ENCODE data around the gene IKBKE. TPM values are rescaled to one million over a fixed set of nuclear protein-coding genes. Genes with fewer than 3 reads are reported as not detected.

IKBKE gene
- total RNA-seq, 1 donor from 2014 or later = 7.5 TPM

GRCh38 chr1:206508130-206508889 lies 38.0 kb downstream of the IKBKE start:
- Mint-ChIP-seq H3K4me3 (ENCODE audit: unreplicated experiment) (peak overlapping the region; percentile 48), H3K27me3 (ENCODE audit: unreplicated experiment) (peaks cover 52% of the 10 kb centered on the region), H3K27ac (ENCODE audit: unreplicated experiment) (no peak overlapping the region), H3K4me1 (ENCODE audit: unreplicated experiment) (peaks cover 18% of the 10 kb centered on the region), H3K9me3 (ENCODE audit: unreplicated experiment) (no peaks in the 10 kb centered on the region), H3K36me3 (ENCODE audit: unreplicated experiment) (no peaks in the 10 kb centered on the region)
- no peak for TF ChIP-seq CTCF (IDR thresholded peaks at IDR 0.05)
- no peak for DNase-seq (ENCODE audit: extremely low spot score, unreplicated experiment)

DNA sequence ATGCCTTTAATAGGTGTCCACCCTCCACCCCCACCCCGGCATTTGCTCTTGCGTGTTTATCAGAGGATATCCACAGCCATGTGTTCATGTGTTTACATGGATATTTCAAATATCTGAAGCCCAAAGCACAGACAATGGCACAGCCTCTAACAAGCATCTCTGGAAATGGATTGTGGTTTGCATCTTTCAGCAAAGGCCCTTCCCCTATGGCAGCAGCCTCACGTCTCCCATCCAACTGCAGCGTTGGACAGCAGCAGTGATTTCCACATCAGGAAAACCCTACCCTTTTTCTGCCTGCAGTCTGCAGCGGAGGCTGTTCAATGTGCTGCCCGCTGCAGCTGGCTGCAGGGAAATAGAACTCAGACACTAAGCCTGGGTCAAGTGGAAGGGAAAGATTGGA lies 38.7 kb downstream of the IKBKE start:
- Mint-ChIP-seq H3K4me1 (ENCODE audit: unreplicated experiment) (peaks cover 23% of the 10 kb centered on the region), H3K9me3 (ENCODE audit: unreplicated experiment) (no peaks in the 10 kb centered on the region), H3K4me3 (ENCODE audit: unreplicated experiment) (peak overlapping the region; percentile 48), H3K36me3 (ENCODE audit: unreplicated experiment) (no peaks in the 10 kb centered on the region), H3K27ac (ENCODE audit: unreplicated experiment) (no peak overlapping the region), H3K27me3 (ENCODE audit: unreplicated experiment) (peaks cover 57% of the 10 kb centered on the region)
- no peak for DNase-seq (ENCODE audit: extremely low spot score, unreplicated experiment)
- TF ChIP-seq CTCF (IDR thresholded peaks at IDR 0.05) = no peak

DNA sequence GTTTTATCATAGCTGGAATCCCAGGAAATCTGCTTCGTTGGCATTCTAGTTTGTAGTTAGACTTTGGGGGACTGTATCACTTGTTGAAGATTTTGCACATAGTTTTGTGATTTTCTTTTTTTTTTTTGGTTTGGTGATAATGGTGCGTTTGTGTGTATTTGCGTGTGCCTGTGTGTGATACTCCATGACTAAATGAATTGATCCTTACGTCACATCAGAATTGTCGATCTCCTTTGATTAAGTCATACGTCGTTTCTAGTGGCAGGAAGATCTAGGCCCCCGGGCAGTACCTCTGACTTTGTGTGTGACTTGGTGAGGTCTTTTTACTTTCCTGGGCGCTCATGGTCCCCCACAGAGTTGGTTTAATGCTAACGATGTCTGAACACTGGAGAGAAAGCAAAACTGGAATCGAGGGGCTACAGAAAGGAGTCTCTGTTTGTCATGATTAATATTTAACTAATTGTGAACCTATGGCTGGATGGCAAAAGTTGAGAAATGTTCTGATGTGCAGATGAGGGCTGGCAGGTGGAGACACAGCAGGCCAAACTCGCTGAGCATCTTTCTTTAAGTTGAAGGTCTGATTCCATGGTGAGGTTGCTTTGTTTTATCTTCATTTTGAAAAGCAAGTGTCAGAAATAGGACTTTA lies 39.5 kb downstream of the IKBKE start:
- no peaks in the 10 kb centered on the region for H3K9me3 Mint-ChIP-seq (ENCODE audit: unreplicated experiment)
- TF ChIP-seq CTCF (IDR thresholded peaks at IDR 0.05) = no peak
- H3K36me3 Mint-ChIP-seq (ENCODE audit: unreplicated experiment) = no peaks in the 10 kb centered on the region
- peaks cover 17% of the 10 kb centered on the region for H3K4me1 Mint-ChIP-seq (ENCODE audit: unreplicated experiment)
- H3K4me3 Mint-ChIP-seq (ENCODE audit: unreplicated experiment) = no peak overlapping the region
- H3K27ac Mint-ChIP-seq (ENCODE audit: unreplicated experiment) = no peak overlapping the region
- no peak for DNase-seq (ENCODE audit: extremely low spot score, unreplicated experiment)
- peaks cover 63% of the 10 kb centered on the region for H3K27me3 Mint-ChIP-seq (ENCODE audit: unreplicated experiment)

GRCh38 chr1:206510371-206510770 lies 40.1 kb downstream of the IKBKE start:
- no peaks in the 10 kb centered on the region for H3K36me3 Mint-ChIP-seq (ENCODE audit: unreplicated experiment)
- DNase-seq (ENCODE audit: extremely low spot score, unreplicated experiment) = no peak
- H3K9me3 Mint-ChIP-seq (ENCODE audit: unreplicated experiment) = no peaks in the 10 kb centered on the region
- no peak overlapping the region for H3K27ac Mint-ChIP-seq (ENCODE audit: unreplicated experiment)
- peaks cover 14% of the 10 kb centered on the region for H3K4me1 Mint-ChIP-seq (ENCODE audit: unreplicated experiment)
- TF ChIP-seq CTCF (IDR thresholded peaks at IDR 0.05) = no peak
- peaks cover 65% of the 10 kb centered on the region for H3K27me3 Mint-ChIP-seq (ENCODE audit: unreplicated experiment)
- H3K4me3 Mint-ChIP-seq (ENCODE audit: unreplicated experiment) = no peak overlapping the region

GRCh38 chr1:206511362-206512057 lies 41.2 kb downstream of the IKBKE start:
- H3K4me3 Mint-ChIP-seq (ENCODE audit: unreplicated experiment) = no peak overlapping the region
- H3K36me3 Mint-ChIP-seq (ENCODE audit: unreplicated experiment) = no peaks in the 10 kb centered on the region
- H3K4me1 Mint-ChIP-seq (ENCODE audit: unreplicated experiment) = peaks cover 9% of the 10 kb centered on the region
- no peak for DNase-seq (ENCODE audit: extremely low spot score, unreplicated experiment)
- H3K9me3 Mint-ChIP-seq (ENCODE audit: unreplicated experiment) = no peaks in the 10 kb centered on the region
- H3K27ac Mint-ChIP-seq (ENCODE audit: unreplicated experiment) = no peak overlapping the region
- peaks cover 64% of the 10 kb centered on the region for H3K27me3 Mint-ChIP-seq (ENCODE audit: unreplicated experiment)
- TF ChIP-seq CTCF (IDR thresholded peaks at IDR 0.05) = no peak

All from osteocyte (in vitro differentiated cells).